Gastrocnemius medialis (tissue), 4 donors: Measurements from ENCODE around the gene CENPS. TPM values are rescaled to one million over a fixed set of nuclear protein-coding genes. Genes with fewer than 3 reads are reported as not detected.

ENCODE experiments used
- ATAC-seq, 2 donors: fragments of 150-250 bp; one replicate each; pipeline ENCODE4 v1.9.1; 2016
- DNase-seq, 2 donors: peaks; one replicate each; pipeline ENCODE4 v3.0.0-alpha.2; 2019
- H3K27ac ChIP-seq, 4 donors: fragments of 200-600 bp; sonication (generic); 1 replicate in 1 of 4; 2 replicates in 3 of 4; pipeline ENCODE4 v1.5.1; 2016 to 2018; ENCODE audit warnings: mild to moderate bottlenecking in 2 of 4, moderate library complexity in 1 of 4
- H3K27me3 ChIP-seq, 3 donors: fragments of 200-600 bp; sonication (generic) in 2 of 3; 1 replicate in 1 of 3; 2 replicates in 2 of 3; pipeline versions ENCODE4 v1.5.1 to v1.6.0; 2016 to 2019; ENCODE audit warnings: mild to moderate bottlenecking in 1 of 3, moderate library complexity in 1 of 3
- H3K36me3 ChIP-seq, 2 donors: fragments of 200-600 bp; sonication (generic) in 1 of 2; one replicate each; pipeline ENCODE4 v1.5.1; 2017 to 2018
- H3K4me1 ChIP-seq, 2 donors: fragments of 200-600 bp; sonication (generic) in 1 of 2; one replicate each; pipeline ENCODE4 v1.5.1; 2016 to 2017; ENCODE audit warnings: mild to moderate bottlenecking in 2 of 2
- H3K4me3 ChIP-seq, 4 donors: fragments of 200-600 bp; sonication (generic) in 3 of 4; 1 replicate in 1 of 4; 2 replicates in 3 of 4; pipeline ENCODE4 v1.5.1; 2016 to 2019; ENCODE audit warnings: mild to moderate bottlenecking in 2 of 4
- H3K9me3 ChIP-seq, 3 donors: fragments of 200-600 bp; sonication (generic) in 2 of 3; 1 replicate in 1 of 3; 2 replicates in 2 of 3; pipeline ENCODE4 v1.5.1; 2016 to 2019
- POLR2A ChIP-seq, 2 donors: fragments of 450-650 bp; IDR thresholded peaks; one replicate each; pipeline ENCODE4 v1.6.1; 2017; ENCODE audit warnings: antibody characterized with exemption in 2 of 2, mild to moderate bottlenecking in 2 of 2, moderate library complexity in 2 of 2
- in situ Hi-C, 4 donors: fragments of 200-750 bp; cut with MboI; loops; one replicate each; pipeline versions ENCODE4 v1.15.0 to v1.8.0; 2017; ENCODE audit warnings: low sequenced_read_pairs in 4 of 4
- intact Hi-C: fragments of 100-400 bp; cut with DNase I; formaldehyde crosslinking; loops from one replicate; pipeline ENCODE4 v1.15.1; 2023; ENCODE audit warnings: low total_unique reads
- total RNA-seq, 4 donors: library from RNA; depleted of rRNA; stranded (reverse); fragments of >200 nt; gene quantifications; one replicate each; pipeline versions ENCODE4 v1.1.0 to v1.2.3, GENCODE V29; 2016
- TF ChIP-seq, protein P1 (sequence below), 5 experiments: fragments of 450-650 bp in 3 of 5; fragments of 200-600 bp in 2 of 5; sonication (generic) in 2 of 5; IDR thresholded peaks in 4 of 5; conservative IDR thresholded peaks in 1 of 5; 1 replicate in 4 of 5; 2 replicates in 1 of 5; pipeline ENCODE4 v1.5.1; 2016 to 2019; ENCODE audit warnings: antibody characterized with exemption in 5 of 5, mild to moderate bottlenecking in 3 of 5, moderate library complexity in 3 of 5

Gene CENPS
- total RNA-seq, 4 donors from 2014 or later, result 0.42 to 3.8 (median 2.9) TPM

DNA sequence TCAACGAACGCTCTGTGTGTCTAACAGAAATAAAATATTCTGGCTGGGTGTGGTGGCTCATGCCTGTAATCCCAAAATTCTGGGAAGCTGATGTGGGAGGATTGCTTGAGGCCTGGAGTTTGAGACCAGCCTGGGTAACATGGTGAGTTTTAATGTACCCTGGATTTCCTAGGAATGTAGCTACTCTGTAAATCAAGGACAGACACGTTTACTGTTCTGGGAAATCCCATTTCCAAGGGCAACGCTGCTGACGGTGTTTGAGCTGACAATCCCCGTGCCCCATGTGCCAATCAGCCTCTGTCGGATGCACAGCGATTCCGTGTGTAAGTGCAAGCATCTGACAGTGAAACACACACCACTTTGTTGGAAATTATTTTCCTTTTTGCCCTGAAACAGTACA, 27.6 kb downstream of the CENPS start:
- intact Hi-C loops, result no loop called here
- in situ Hi-C loops, result no loop called here
- no peaks in the 10 kb centered on the region for H3K9me3 ChIP-seq
- H3K27ac ChIP-seq, result no peak overlapping the region
- H3K4me1 ChIP-seq, result no peaks in the 10 kb centered on the region
- peaks cover 0 to 24% of the 10 kb centered on the region in 2 donors for H3K36me3 ChIP-seq
- no peaks in the 10 kb centered on the region for H3K27me3 ChIP-seq
- ATAC-seq (no peak), DNase-seq (no peak)
- TF ChIP-seq, protein P1, sequence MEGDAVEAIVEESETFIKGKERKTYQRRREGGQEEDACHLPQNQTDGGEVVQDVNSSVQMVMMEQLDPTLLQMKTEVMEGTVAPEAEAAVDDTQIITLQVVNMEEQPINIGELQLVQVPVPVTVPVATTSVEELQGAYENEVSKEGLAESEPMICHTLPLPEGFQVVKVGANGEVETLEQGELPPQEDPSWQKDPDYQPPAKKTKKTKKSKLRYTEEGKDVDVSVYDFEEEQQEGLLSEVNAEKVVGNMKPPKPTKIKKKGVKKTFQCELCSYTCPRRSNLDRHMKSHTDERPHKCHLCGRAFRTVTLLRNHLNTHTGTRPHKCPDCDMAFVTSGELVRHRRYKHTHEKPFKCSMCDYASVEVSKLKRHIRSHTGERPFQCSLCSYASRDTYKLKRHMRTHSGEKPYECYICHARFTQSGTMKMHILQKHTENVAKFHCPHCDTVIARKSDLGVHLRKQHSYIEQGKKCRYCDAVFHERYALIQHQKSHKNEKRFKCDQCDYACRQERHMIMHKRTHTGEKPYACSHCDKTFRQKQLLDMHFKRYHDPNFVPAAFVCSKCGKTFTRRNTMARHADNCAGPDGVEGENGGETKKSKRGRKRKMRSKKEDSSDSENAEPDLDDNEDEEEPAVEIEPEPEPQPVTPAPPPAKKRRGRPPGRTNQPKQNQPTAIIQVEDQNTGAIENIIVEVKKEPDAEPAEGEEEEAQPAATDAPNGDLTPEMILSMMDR (IDR thresholded peaks at IDR 0.05 in 4 of 5, conservative IDR thresholded peaks at IDR 0.05 in 1 of 5), result no peak
- no peak for TF ChIP-seq POLR2A (IDR thresholded peaks at IDR 0.05)
- no peak overlapping the region for H3K4me3 ChIP-seq

DNA sequence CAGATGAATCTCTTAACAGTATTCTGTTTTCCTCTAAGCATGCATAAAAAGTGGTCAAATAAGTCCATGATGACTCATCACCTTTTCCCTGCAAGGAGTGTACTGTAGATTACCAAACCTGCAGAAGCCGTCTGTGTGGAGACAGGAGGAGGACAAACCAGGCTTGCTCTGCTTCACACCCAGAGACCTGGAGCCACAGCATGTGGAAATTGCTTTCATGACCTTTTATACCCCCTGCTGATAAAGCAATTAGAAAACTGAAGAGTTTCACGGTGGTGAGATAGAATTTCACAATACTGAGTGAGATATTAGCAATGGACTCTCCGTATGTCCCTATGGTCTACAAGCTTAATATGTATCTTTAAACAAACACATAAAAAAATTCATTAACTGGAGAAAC, 29.0 kb downstream of the CENPS start:
- H3K27ac ChIP-seq, result no peak overlapping the region
- TF ChIP-seq POLR2A (IDR thresholded peaks at IDR 0.05), result no peak
- TF ChIP-seq, protein P1 (IDR thresholded peaks at IDR 0.05 in 4 of 5, conservative IDR thresholded peaks at IDR 0.05 in 1 of 5), result no peak
- H3K27me3 ChIP-seq, result no peaks in the 10 kb centered on the region
- H3K4me1 ChIP-seq, result no peaks in the 10 kb centered on the region
- no peak overlapping the region for H3K4me3 ChIP-seq
- intact Hi-C loops (no loop called here), in situ Hi-C loops (no loop called here)
- peaks cover 0 to 36% of the 10 kb centered on the region in 2 donors for H3K36me3 ChIP-seq
- no peaks in the 10 kb centered on the region for H3K9me3 ChIP-seq
- no peak for ATAC-seq
- DNase-seq, result no peak

DNA sequence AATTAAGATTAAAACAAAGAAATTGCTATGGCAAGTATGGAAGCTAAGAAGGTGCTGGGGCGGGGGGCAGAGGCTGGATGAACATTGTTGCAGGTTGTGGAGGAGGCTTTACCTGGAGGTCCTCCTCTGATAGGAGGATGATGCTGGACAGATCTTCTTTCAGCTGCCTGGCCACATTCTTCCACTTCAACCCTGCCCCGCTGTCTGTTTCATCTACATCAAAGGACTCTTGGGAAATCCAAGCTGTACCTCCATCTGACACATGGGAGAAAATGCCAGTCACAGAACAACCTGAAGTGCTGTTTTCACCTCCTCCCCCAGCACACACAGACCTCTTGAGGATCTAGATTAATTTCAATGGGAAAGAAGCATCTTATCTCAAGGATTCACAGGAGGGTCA, 36.8 kb downstream of the CENPS start:
- in situ Hi-C loops, result no loop called here
- intact Hi-C loops, result no loop called here
- H3K4me3 ChIP-seq, result no peak overlapping the region
- no peak for TF ChIP-seq POLR2A (IDR thresholded peaks at IDR 0.05)
- TF ChIP-seq, protein P1 (IDR thresholded peaks at IDR 0.05 in 4 of 5, conservative IDR thresholded peaks at IDR 0.05 in 1 of 5), result no peak
- H3K27me3 ChIP-seq, result no peaks in the 10 kb centered on the region
- H3K4me1 ChIP-seq, result peaks cover 7 to 8% of the 10 kb centered on the region in 2 donors
- no peak overlapping the region for H3K27ac ChIP-seq
- DNase-seq (no peak), ATAC-seq (no peak)
- H3K36me3 ChIP-seq, result peaks cover 0 to 70% of the 10 kb centered on the region in 2 donors
- no peaks in the 10 kb centered on the region for H3K9me3 ChIP-seq

DNA sequence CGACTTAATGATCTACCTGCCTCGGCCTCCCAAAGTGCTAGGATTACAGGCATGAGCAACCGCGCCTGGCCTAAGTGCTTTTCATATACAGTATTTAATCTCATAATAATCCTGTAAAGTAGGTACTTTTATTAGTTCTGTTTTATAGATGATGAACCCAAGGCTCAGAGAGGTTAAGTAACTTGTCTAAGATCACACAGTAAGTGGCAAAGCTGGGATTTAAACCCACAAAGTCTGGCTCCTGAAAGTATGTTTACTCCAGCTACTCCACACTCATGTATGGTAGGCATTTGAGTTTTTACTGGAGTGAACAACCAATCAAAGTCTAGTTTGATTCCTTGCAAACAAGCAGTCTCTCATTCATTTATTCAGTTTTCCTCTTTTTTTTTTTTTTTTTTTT, 39.8 kb downstream of the CENPS start:
- H3K36me3 ChIP-seq, result peaks cover 0 to 41% of the 10 kb centered on the region in 2 donors
- in situ Hi-C loops, result no loop called here
- intact Hi-C loops, result no loop called here
- DNase-seq, result no peak
- no peaks in the 10 kb centered on the region for H3K27me3 ChIP-seq
- no peak overlapping the region for H3K27ac ChIP-seq
- TF ChIP-seq, protein P1 (IDR thresholded peaks at IDR 0.05 in 4 of 5, conservative IDR thresholded peaks at IDR 0.05 in 1 of 5), result no peak
- TF ChIP-seq POLR2A (IDR thresholded peaks at IDR 0.05), result no peak
- H3K4me3 ChIP-seq, result no peak overlapping the region
- no peak for ATAC-seq
- no peaks in the 10 kb centered on the region for H3K9me3 ChIP-seq
- peaks cover 16% of the 10 kb centered on the region in 2 donors for H3K4me1 ChIP-seq
